ENCODE measurements around the gene GATB. TPM values are rescaled to one million over a fixed set of nuclear protein-coding genes. Genes with fewer than 3 reads are reported as not detected.

The GATB gene
- total RNA-seq, 2 experiments from 2014 or later, result 13.8 to 16.3 TPM

- Mint-ChIP-seq H3K27me3 (ENCODE audit: low read depth) (no peaks in the 10 kb centered on the region), H3K4me3 (no peak overlapping the region), H3K36me3 (ENCODE audit: low read depth) (no peaks in the 10 kb centered on the region), H3K27ac (no peak overlapping the region), H3K4me1 (ENCODE audit: low read depth) (no peaks in the 10 kb centered on the region), H3K9me3 (ENCODE audit: insufficient read depth) (no peaks in the 10 kb centered on the region)
- ATAC-seq, result no peak
- POLR2A ChIA-PET, result no interaction called here
- no peak for DNase-seq
- CTCF ChIA-PET, result no interaction called here
Measured at GRCh38 chr4:151690164-151690870, 70.5 kb downstream of the GATB start.

GRCh38 chr4:151689211-151689991 lies 71.4 kb downstream of the GATB start:
- no peak for DNase-seq
- ATAC-seq, result no peak
- Mint-ChIP-seq H3K9me3 (ENCODE audit: insufficient read depth) (no peaks in the 10 kb centered on the region), H3K4me1 (ENCODE audit: low read depth) (no peaks in the 10 kb centered on the region), H3K27ac (no peak overlapping the region), H3K4me3 (no peak overlapping the region), H3K27me3 (ENCODE audit: low read depth) (no peaks in the 10 kb centered on the region), H3K36me3 (ENCODE audit: low read depth) (no peaks in the 10 kb centered on the region)
- ChIA-PET CTCF (no interaction called here), POLR2A (interaction anchor here (0.6 kb wide), 1 partner anchor 18 kb away, joined by 4 read pairs; no protein-coding TSS in a partner anchor)

DNA sequence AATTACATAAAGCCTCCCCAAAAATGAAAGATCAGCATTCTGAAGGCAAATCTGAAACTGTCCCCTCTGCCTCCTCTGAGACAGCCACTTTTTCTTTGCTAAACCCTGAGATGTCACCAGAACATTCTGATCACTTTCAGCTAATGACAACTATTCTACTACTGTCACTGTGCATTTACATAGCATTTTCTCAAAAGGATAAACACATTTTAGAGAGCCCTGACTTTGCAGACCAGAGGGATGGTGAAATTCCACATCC lies 72.1 kb downstream of the GATB start:
- Mint-ChIP-seq H3K9me3 (ENCODE audit: insufficient read depth) (no peaks in the 10 kb centered on the region), H3K36me3 (ENCODE audit: low read depth) (no peaks in the 10 kb centered on the region), H3K4me3 (no peak overlapping the region), H3K27ac (no peak overlapping the region), H3K27me3 (ENCODE audit: low read depth) (no peaks in the 10 kb centered on the region), H3K4me1 (ENCODE audit: low read depth) (no peaks in the 10 kb centered on the region)
- CTCF ChIA-PET, result no interaction called here
- POLR2A ChIA-PET, result interaction anchor here (0.6 kb wide), 1 partner anchor 19 kb away, joined by 4 read pairs; no protein-coding TSS in a partner anchor
- DNase-seq (no peak), ATAC-seq (no peak)

DNA sequence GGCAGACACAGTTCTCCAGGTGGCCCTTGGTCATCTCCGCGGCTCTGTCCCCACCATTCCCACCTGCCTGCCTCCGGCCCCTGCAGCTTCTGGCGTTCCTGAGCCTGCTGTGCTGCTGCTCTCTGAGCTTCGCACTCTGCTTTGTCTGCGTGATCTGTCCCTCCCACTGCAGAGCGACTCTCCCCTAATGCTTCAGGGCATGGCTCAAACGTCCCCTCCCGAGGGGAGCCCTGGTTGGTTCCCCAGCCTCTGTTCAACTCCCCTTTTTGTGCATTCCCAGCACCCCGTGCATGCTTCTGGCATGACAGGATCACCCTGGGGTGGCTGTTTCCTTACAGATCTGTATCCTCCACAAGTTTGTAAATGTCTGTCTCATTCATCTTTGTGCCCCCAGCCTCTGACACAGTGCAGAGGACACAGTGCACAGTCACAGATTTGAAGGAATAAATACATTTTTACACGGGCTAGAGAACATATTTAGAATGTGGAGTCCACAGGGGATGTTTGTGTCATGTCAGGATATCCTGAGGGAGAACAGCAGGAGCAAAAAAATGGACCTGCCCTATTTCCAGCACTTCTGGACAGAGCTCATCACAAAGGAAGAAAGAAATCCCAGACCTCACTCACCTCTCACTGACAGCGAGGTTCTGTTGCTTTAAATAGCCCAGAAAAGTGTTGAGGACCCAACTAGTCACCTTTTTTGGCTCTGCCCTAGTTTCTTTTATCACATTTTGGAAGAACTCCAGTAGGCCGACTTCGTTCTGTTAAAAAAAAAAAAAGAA lies 72.6 kb downstream of the GATB start:
- no peak overlapping the region for H3K27ac Mint-ChIP-seq
- no peak overlapping the region for H3K4me3 Mint-ChIP-seq
- ChIA-PET POLR2A (interaction anchor here (0.6 kb wide), 1 partner anchor 19 kb away, joined by 4 read pairs; no protein-coding TSS in a partner anchor), CTCF (no interaction called here)
- no peaks in the 10 kb centered on the region for H3K4me1 Mint-ChIP-seq (ENCODE audit: low read depth)
- ATAC-seq, result no peak
- no peaks in the 10 kb centered on the region for H3K9me3 Mint-ChIP-seq (ENCODE audit: insufficient read depth)
- no peaks in the 10 kb centered on the region for H3K27me3 Mint-ChIP-seq (ENCODE audit: low read depth)
- no peak for DNase-seq
- no peaks in the 10 kb centered on the region for H3K36me3 Mint-ChIP-seq (ENCODE audit: low read depth)

DNA sequence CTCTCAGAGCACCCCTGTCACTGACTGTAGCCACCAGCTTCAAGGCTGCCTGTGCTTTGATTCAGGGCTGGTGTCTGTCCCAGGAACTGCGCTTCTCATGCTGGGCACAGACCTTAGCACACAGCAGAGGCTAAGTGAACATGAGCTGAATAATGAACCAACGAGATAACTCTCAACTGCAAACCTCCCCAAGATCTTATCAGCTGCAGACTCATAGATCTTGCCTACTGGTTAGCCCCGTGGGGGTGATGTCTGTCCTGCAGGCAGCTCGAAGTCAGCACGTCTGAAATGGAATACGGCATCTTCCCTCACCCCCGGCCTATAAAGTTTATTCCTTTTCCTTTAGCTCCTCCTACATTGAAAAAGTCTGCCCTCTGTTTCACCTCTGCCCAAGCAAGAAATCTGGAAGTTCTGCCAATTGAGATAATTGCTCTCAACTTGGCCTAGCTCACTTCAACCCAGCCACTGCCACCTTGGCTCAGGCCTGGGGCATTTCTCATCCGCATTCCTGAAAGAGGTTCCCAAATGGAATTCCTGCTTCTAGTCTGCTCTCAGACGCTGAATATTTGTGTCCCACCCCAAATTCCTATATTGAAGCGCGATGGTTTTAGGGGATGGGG lies 73.7 kb downstream of the GATB start:
- H3K27ac Mint-ChIP-seq, result peak overlapping the region; percentile 35
- H3K36me3 Mint-ChIP-seq (ENCODE audit: low read depth), result no peaks in the 10 kb centered on the region
- no peaks in the 10 kb centered on the region for H3K4me1 Mint-ChIP-seq (ENCODE audit: low read depth)
- CTCF ChIA-PET, result interaction anchor here (1.4 kb wide), 1 partner anchor 115 kb away, joined by 3 read pairs; no protein-coding TSS in a partner anchor
- H3K4me3 Mint-ChIP-seq, result no peak overlapping the region
- DNase-seq (no peak), ATAC-seq (no peak)
- POLR2A ChIA-PET, result no interaction called here
- H3K27me3 Mint-ChIP-seq (ENCODE audit: low read depth), result no peaks in the 10 kb centered on the region
- H3K9me3 Mint-ChIP-seq (ENCODE audit: insufficient read depth), result no peaks in the 10 kb centered on the region

GRCh38 chr4:151685303-151685702 lies 75.5 kb downstream of the GATB start:
- no peaks in the 10 kb centered on the region for H3K4me1 Mint-ChIP-seq (ENCODE audit: low read depth)
- no peak for DNase-seq
- no peaks in the 10 kb centered on the region for H3K36me3 Mint-ChIP-seq (ENCODE audit: low read depth)
- ChIA-PET CTCF (no interaction called here), POLR2A (no interaction called here)
- ATAC-seq, result no peak
- no peak overlapping the region for H3K27ac Mint-ChIP-seq
- no peaks in the 10 kb centered on the region for H3K9me3 Mint-ChIP-seq (ENCODE audit: insufficient read depth)
- no peaks in the 10 kb centered on the region for H3K27me3 Mint-ChIP-seq (ENCODE audit: low read depth)
- no peak overlapping the region for H3K4me3 Mint-ChIP-seq

- POLR2A ChIA-PET, result no interaction called here
- H3K9me3 Mint-ChIP-seq (ENCODE audit: insufficient read depth), result no peaks in the 10 kb centered on the region
- CTCF ChIA-PET, result no interaction called here
- no peaks in the 10 kb centered on the region for H3K4me1 Mint-ChIP-seq (ENCODE audit: low read depth)
- H3K27me3 Mint-ChIP-seq (ENCODE audit: low read depth), result no peaks in the 10 kb centered on the region
- H3K4me3 Mint-ChIP-seq, result no peak overlapping the region
- H3K36me3 Mint-ChIP-seq (ENCODE audit: low read depth), result no peaks in the 10 kb centered on the region
- no peak for ATAC-seq
- H3K27ac Mint-ChIP-seq, result no peak overlapping the region
- DNase-seq, result no peak
Measured at GRCh38 chr4:151681085-151681484, 79.7 kb downstream of the GATB start.

- CTCF ChIA-PET, result no interaction called here
- no peak overlapping the region for H3K27ac Mint-ChIP-seq
- no peak for DNase-seq
Measured at GRCh38 chr4:151679231-151679630, 81.6 kb downstream of the GATB start.

GRCh38 chr4:151678048-151678872 lies 82.5 kb downstream of the GATB start:
- Mint-ChIP-seq H3K4me3 (no peak overlapping the region), H3K4me1 (ENCODE audit: low read depth) (no peaks in the 10 kb centered on the region), H3K27me3 (ENCODE audit: low read depth) (no peaks in the 10 kb centered on the region), H3K36me3 (ENCODE audit: low read depth) (no peaks in the 10 kb centered on the region), H3K27ac (no peak overlapping the region), H3K9me3 (ENCODE audit: insufficient read depth) (no peaks in the 10 kb centered on the region)
- ChIA-PET POLR2A (no interaction called here), CTCF (no interaction called here)
- DNase-seq (no peak), ATAC-seq (no peak)

More at GRCh38 chr4:151679231-151679630, 81.6 kb downstream of the GATB start:
- Mint-ChIP-seq H3K27me3 (ENCODE audit: low read depth) (no peaks in the 10 kb centered on the region), H3K4me1 (ENCODE audit: low read depth) (no peaks in the 10 kb centered on the region), H3K4me3 (no peak overlapping the region), H3K36me3 (ENCODE audit: low read depth) (no peaks in the 10 kb centered on the region), H3K9me3 (ENCODE audit: insufficient read depth) (no peaks in the 10 kb centered on the region)
- POLR2A ChIA-PET, result no interaction called here
- ATAC-seq, result no peak

GRCh38 chr4:151677193-151677592 lies 83.6 kb downstream of the GATB start:
- ATAC-seq, result no peak
- POLR2A ChIA-PET, result no interaction called here

DNA sequence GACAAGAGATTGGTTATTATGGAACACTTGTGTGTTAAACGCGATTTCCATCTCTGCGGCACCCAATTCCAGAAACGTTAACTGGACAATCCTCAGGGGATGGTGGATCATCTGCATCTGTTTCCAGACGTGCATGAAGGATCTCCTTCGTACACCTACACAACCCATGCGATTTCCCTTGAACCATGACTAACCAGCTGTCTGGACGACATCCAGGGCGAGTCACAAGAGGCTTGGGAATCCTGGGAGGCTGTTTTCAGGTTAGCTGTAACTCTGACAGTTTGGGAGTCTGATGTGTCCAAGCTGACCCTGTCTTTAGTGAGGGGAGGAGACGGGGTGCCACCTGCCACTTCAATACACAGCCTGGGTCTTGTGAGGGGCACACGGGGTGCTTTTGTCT lies 84.5 kb downstream of the GATB start:
- no peaks in the 10 kb centered on the region for H3K9me3 Mint-ChIP-seq (ENCODE audit: insufficient read depth)

More at GRCh38 chr4:151677193-151677592, 83.6 kb downstream of the GATB start:
- Mint-ChIP-seq H3K4me3 (no peak overlapping the region), H3K27ac (no peak overlapping the region), H3K27me3 (ENCODE audit: low read depth) (no peaks in the 10 kb centered on the region), H3K36me3 (ENCODE audit: low read depth) (no peaks in the 10 kb centered on the region), H3K9me3 (ENCODE audit: insufficient read depth) (no peaks in the 10 kb centered on the region), H3K4me1 (ENCODE audit: low read depth) (no peaks in the 10 kb centered on the region)
- no peak for DNase-seq
- CTCF ChIA-PET, result no interaction called here

More for the DNA sequence above, 84.5 kb downstream of the GATB start:
- no peaks in the 10 kb centered on the region for H3K27me3 Mint-ChIP-seq (ENCODE audit: low read depth)
- H3K27ac Mint-ChIP-seq, result no peak overlapping the region
- no peaks in the 10 kb centered on the region for H3K4me1 Mint-ChIP-seq (ENCODE audit: low read depth)
- ChIA-PET CTCF (no interaction called here), POLR2A (no interaction called here)
- no peaks in the 10 kb centered on the region for H3K36me3 Mint-ChIP-seq (ENCODE audit: low read depth)
- DNase-seq (no peak), ATAC-seq (no peak)
- no peak overlapping the region for H3K4me3 Mint-ChIP-seq

Data from activated CD8-positive, alpha-beta T cell treated with anti-CD3 and anti-CD28 coated beads, Interleukin-2, amount 10 ng/mL, durations not matched to agents 7 days and 5 days (primary cell).